ENCODE data around the gene C22orf23.

DNA sequence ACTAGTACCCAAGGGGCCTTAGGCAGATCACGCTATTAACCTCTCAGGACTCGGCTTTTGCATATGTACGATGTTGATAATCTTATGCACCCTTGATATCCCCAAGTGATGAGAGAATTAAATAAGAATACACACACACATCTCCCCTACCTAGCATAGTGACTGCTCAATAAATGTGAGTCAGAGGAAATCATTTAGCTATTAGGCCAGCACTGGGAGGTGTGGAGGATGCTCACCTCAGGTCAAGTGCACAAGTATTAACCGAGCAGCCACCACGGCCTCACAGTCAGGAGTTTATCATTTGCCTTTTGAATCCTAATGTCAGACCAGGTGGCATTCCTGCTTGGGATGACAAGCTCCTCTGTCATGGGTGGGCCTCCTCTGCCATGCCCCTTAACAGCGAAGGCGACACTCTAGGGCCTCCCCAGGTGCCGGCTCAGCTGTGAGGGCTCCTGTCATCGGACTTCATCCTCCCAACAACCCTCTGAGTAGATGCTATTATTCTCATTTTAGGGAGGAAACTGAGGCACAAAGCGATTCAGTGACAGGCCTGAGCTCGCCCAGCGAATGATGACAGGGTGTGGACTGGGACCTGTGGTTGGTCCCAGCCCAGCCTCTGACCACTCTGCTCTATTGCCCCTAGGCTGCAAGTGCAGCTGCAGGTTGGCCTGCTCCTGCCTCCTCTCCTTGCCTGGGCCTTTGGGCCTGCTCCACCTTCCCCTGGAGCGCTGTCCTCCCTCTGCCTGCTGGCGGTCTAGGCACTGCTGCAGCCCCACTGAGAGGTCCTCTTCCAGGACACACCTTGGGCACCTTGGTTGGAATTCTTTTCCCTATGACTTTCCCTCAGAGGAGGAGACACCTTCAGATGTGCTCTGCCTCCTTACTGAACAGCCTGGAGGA is 36.0 kb upstream of the C22orf23 start:
- TF ChIP-seq, protein P1, sequence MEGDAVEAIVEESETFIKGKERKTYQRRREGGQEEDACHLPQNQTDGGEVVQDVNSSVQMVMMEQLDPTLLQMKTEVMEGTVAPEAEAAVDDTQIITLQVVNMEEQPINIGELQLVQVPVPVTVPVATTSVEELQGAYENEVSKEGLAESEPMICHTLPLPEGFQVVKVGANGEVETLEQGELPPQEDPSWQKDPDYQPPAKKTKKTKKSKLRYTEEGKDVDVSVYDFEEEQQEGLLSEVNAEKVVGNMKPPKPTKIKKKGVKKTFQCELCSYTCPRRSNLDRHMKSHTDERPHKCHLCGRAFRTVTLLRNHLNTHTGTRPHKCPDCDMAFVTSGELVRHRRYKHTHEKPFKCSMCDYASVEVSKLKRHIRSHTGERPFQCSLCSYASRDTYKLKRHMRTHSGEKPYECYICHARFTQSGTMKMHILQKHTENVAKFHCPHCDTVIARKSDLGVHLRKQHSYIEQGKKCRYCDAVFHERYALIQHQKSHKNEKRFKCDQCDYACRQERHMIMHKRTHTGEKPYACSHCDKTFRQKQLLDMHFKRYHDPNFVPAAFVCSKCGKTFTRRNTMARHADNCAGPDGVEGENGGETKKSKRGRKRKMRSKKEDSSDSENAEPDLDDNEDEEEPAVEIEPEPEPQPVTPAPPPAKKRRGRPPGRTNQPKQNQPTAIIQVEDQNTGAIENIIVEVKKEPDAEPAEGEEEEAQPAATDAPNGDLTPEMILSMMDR (IDR thresholded peaks at IDR 0.05), result no peak
- TF ChIP-seq RXRA (IDR thresholded peaks at IDR 0.05; ENCODE audit: borderline replicate concordance, low read depth), result no peak
- TF ChIP-seq POLR2AphosphoS5 (IDR thresholded peaks at IDR 0.05; ENCODE audit: low read depth, low read length), result no peak
- TF ChIP-seq ELF1 (IDR thresholded peaks at IDR 0.05), result no peak
- TF ChIP-seq RAD21 (IDR thresholded peaks at IDR 0.05; ENCODE audit: low read length), result no peak
- TF ChIP-seq YY1 (IDR thresholded peaks at IDR 0.05; ENCODE audit: low read depth), result no peak
- TF ChIP-seq, protein P2, sequence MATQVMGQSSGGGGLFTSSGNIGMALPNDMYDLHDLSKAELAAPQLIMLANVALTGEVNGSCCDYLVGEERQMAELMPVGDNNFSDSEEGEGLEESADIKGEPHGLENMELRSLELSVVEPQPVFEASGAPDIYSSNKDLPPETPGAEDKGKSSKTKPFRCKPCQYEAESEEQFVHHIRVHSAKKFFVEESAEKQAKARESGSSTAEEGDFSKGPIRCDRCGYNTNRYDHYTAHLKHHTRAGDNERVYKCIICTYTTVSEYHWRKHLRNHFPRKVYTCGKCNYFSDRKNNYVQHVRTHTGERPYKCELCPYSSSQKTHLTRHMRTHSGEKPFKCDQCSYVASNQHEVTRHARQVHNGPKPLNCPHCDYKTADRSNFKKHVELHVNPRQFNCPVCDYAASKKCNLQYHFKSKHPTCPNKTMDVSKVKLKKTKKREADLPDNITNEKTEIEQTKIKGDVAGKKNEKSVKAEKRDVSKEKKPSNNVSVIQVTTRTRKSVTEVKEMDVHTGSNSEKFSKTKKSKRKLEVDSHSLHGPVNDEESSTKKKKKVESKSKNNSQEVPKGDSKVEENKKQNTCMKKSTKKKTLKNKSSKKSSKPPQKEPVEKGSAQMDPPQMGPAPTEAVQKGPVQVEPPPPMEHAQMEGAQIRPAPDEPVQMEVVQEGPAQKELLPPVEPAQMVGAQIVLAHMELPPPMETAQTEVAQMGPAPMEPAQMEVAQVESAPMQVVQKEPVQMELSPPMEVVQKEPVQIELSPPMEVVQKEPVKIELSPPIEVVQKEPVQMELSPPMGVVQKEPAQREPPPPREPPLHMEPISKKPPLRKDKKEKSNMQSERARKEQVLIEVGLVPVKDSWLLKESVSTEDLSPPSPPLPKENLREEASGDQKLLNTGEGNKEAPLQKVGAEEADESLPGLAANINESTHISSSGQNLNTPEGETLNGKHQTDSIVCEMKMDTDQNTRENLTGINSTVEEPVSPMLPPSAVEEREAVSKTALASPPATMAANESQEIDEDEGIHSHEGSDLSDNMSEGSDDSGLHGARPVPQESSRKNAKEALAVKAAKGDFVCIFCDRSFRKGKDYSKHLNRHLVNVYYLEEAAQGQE (IDR thresholded peaks at IDR 0.05; ENCODE audit: low read depth, low read length), result no peak
- no peak for TF ChIP-seq TAF1 (IDR thresholded peaks at IDR 0.05; ENCODE audit: borderline replicate concordance, low read depth, low read length)
- TF ChIP-seq, protein P3, sequence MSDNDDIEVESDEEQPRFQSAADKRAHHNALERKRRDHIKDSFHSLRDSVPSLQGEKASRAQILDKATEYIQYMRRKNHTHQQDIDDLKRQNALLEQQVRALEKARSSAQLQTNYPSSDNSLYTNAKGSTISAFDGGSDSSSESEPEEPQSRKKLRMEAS (IDR thresholded peaks at IDR 0.05; ENCODE audit: low read depth), result no peak
- no peak for TF ChIP-seq EZH2phosphoT487 (IDR thresholded peaks at IDR 0.05; ENCODE audit: borderline replicate concordance, low read depth)
- TF ChIP-seq SMC3 (IDR thresholded peaks at IDR 0.05; ENCODE audit: low read depth, low read length), result no peak
- no peak for TF ChIP-seq NRF1 (IDR thresholded peaks at IDR 0.05; ENCODE audit: low read depth, low read length)
